Fibroblast of skin of right quadriceps (primary cell): ENCODE results near the gene FNBP1.

Source experiments
- DNase-seq: peaks from one replicate; pipeline ENCODE4 v3.0.0-alpha.2; 2013

Gene FNBP1

GRCh38 chr9:129888293-129889121 is 154.5 kb downstream of the FNBP1 start:
- DNase-seq: no peak

GRCh38 chr9:129887334-129888292 is 155.4 kb downstream of the FNBP1 start:
- peak; percentile 44 for DNase-seq

- no peak for DNase-seq
Measured at GRCh38 chr9:129886226-129887174, 156.5 kb downstream of the FNBP1 start.

- DNase-seq: peak; percentile 88
Measured at GRCh38 chr9:129885670-129886106, 157.3 kb downstream of the FNBP1 start.

GRCh38 chr9:129885018-129885669 is 157.8 kb downstream of the FNBP1 start:
- DNase-seq: no peak

- peak; percentile 84 for DNase-seq
Measured at GRCh38 chr9:129884220-129885017, 158.6 kb downstream of the FNBP1 start.

- no peak for DNase-seq
Measured at GRCh38 chr9:129881547-129882324, 161.3 kb downstream of the FNBP1 start.

- DNase-seq: peak; percentile 82
Measured at GRCh38 chr9:129880654-129881546, 162.1 kb downstream of the FNBP1 start.

- no peak for DNase-seq
Measured at GRCh38 chr9:129879991-129880653, 162.9 kb downstream of the FNBP1 start.

GRCh38 chr9:129879103-129879699 is 163.8 kb downstream of the FNBP1 start:
- no peak for DNase-seq

- no peak for DNase-seq
Measured at GRCh38 chr9:129878291-129878690, 164.7 kb downstream of the FNBP1 start.

GRCh38 chr9:129876815-129877214 is 166.2 kb downstream of the FNBP1 start:
- DNase-seq: no peak

- no peak for DNase-seq
Measured at GRCh38 chr9:129875687-129876395, 167.1 kb downstream of the FNBP1 start.

- DNase-seq: no peak
Measured at GRCh38 chr9:129875181-129875611, 167.8 kb downstream of the FNBP1 start.

GRCh38 chr9:129874261-129875101 is 168.5 kb downstream of the FNBP1 start:
- DNase-seq: no peak

- DNase-seq: no peak
Measured at GRCh38 chr9:129873563-129874190, 169.3 kb downstream of the FNBP1 start.
